Measurements from ENCODE around the gene OPTC. TPM values are rescaled to one million over a fixed set of nuclear protein-coding genes. Genes with fewer than 3 reads are reported as not detected.

The OPTC gene
- polyA plus RNA-seq, 1 donor = not detected

GRCh38 chr1:203538726-203539125, 44.8 kb downstream of the OPTC start:
- DNase-seq = no peak

GRCh38 chr1:203539831-203540546, 46.0 kb downstream of the OPTC start:
- DNase-seq = no peak

GRCh38 chr1:203544485-203544884, 50.5 kb downstream of the OPTC start:
- no peak for DNase-seq

- DNase-seq = no peak
Measured at GRCh38 chr1:203544978-203545816, 51.2 kb downstream of the OPTC start.

GRCh38 chr1:203546274-203546673, 52.3 kb downstream of the OPTC start:
- DNase-seq = no peak

GRCh38 chr1:203547147-203547546, 53.2 kb downstream of the OPTC start:
- no peak for DNase-seq

- DNase-seq = no peak
Measured at GRCh38 chr1:203547771-203548421, 53.9 kb downstream of the OPTC start.

GRCh38 chr1:203548892-203549291, 54.9 kb downstream of the OPTC start:
- no peak for DNase-seq

- no peak for DNase-seq
Measured at GRCh38 chr1:203549309-203549708, 55.4 kb downstream of the OPTC start.

GRCh38 chr1:203550846-203551245, 56.9 kb downstream of the OPTC start:
- no peak for DNase-seq

- DNase-seq = no peak
Measured at GRCh38 chr1:203551550-203551949, 57.6 kb downstream of the OPTC start.

GRCh38 chr1:203553496-203553895, 59.5 kb downstream of the OPTC start:
- no peak for DNase-seq

- no peak for DNase-seq
Measured at GRCh38 chr1:203554071-203554470, 60.1 kb downstream of the OPTC start.

GRCh38 chr1:203555076-203555475, 61.1 kb downstream of the OPTC start:
- DNase-seq = no peak

GRCh38 chr1:203555511-203556046, 61.6 kb downstream of the OPTC start:
- DNase-seq = no peak

- peak; percentile 81 for DNase-seq
Measured at GRCh38 chr1:203556047-203556851, 62.3 kb downstream of the OPTC start.

GRCh38 chr1:203557390-203557789, 63.4 kb downstream of the OPTC start:
- DNase-seq = peak; percentile 69

GRCh38 chr1:203558064-203558760, 64.3 kb downstream of the OPTC start:
- DNase-seq = no peak
